C4-2B (cell line): Measurements from ENCODE around the gene NUCB1.

Source experiments
- ZFX ChIP-seq: fragments of 450-650 bp; IDR thresholded peaks from 2 replicates; pipeline ENCODE4 v1.6.1; 2017
- TF ChIP-seq, protein P1 (sequence below): fragments of 450-650 bp; conservative IDR thresholded peaks from 2 replicates; pipeline ENCODE4 v1.5.1; 2017; ENCODE audit warnings: mild to moderate bottlenecking

DNA sequence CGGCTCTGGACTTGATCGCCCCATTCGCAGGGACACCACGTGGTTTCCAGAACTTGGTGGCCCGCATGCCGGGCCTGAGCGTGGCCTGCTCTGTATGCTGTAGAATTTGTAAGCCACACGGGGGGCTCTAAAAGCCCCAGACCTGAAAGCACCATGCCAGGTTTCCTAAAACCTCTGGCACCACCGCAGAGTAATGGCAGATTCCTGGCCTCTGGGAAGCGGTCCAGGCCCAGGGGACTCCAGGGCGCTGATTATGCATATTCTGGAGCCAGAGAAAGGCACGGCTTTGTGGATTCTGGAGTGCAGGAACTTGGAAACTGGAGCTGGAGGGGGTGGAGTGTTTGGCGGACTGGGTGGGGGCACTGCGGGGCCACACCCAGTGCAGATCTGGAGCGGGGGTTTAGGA, 68.7 kb downstream of the NUCB1 start:
- TF ChIP-seq, protein P1, sequence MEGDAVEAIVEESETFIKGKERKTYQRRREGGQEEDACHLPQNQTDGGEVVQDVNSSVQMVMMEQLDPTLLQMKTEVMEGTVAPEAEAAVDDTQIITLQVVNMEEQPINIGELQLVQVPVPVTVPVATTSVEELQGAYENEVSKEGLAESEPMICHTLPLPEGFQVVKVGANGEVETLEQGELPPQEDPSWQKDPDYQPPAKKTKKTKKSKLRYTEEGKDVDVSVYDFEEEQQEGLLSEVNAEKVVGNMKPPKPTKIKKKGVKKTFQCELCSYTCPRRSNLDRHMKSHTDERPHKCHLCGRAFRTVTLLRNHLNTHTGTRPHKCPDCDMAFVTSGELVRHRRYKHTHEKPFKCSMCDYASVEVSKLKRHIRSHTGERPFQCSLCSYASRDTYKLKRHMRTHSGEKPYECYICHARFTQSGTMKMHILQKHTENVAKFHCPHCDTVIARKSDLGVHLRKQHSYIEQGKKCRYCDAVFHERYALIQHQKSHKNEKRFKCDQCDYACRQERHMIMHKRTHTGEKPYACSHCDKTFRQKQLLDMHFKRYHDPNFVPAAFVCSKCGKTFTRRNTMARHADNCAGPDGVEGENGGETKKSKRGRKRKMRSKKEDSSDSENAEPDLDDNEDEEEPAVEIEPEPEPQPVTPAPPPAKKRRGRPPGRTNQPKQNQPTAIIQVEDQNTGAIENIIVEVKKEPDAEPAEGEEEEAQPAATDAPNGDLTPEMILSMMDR = no peak
- no peak for TF ChIP-seq ZFX
